BLaER1 treated with 17β-estradiol and CSF1 and Interleukin-3, amounts not matched to agents 10 nM and 100 nM (cell line): Measurements from ENCODE around the gene ILF2.
A peak's percentile ranks its signal among the peaks of the same experiment; 100 is the strongest.

ENCODE experiments used
- H3K27ac ChIP-seq, 11 experiments: shearing (Covaris generic); formaldehyde crosslinking; 2 replicates each; pipeline ENCODE4 v1.8.1; 2022
- H3K27me3 ChIP-seq, 11 experiments: shearing (Covaris generic); formaldehyde crosslinking; 2 replicates each; pipeline ENCODE4 v1.8.1; 2022
- H3K36me3 ChIP-seq, 11 experiments: shearing (Covaris generic); formaldehyde crosslinking; 2 replicates each; pipeline ENCODE4 v1.8.1; 2022
- H3K4me1 ChIP-seq, 10 experiments: shearing (Covaris generic); formaldehyde crosslinking; 2 replicates each; pipeline ENCODE4 v1.8.1; 2022
- H3K4me2 ChIP-seq, 11 experiments: shearing (Covaris generic); formaldehyde crosslinking; 2 replicates each; pipeline ENCODE4 v1.8.1; 2022
- H3K4me3 ChIP-seq, 10 experiments: shearing (Covaris generic); formaldehyde crosslinking; 2 replicates each; pipeline ENCODE4 v1.8.1; 2022
- H3K9ac ChIP-seq, 11 experiments: shearing (Covaris generic); formaldehyde crosslinking; 2 replicates each; pipeline ENCODE4 v1.8.1; 2022
- H3K9me3 ChIP-seq, 11 experiments: shearing (Covaris generic); formaldehyde crosslinking; replicated peaks in 1 of 11; 2 replicates each; pipeline ENCODE4 v1.8.1; 2022
- H4K20me1 ChIP-seq, 11 experiments: shearing (Covaris generic); formaldehyde crosslinking; 2 replicates each; pipeline ENCODE4 v1.8.1; 2022
- Cebpa-rat ChIP-seq, 11 experiments: shearing (Covaris generic); IDR thresholded peaks; 2 replicates each; pipeline ENCODE4 v1.8.1; 2022

Gene ILF2

DNA sequence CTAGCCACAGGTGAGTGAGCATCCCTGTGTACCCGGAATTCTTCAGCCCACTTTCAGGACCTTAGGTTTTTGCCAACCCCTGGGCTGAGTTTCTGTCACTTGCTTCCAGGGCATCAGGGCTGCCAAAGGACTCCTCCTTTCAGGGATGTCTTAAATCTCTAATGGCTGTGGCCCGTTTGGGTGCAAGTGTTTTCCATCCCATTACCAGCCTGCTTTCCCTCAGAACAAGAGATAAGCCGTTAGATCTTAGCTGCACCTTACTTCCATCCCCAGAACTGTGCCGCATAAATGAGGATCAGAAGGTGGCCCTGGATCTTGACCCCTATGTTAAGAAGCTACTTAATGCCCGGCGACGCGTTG, 11.6 kb downstream of the ILF2 start:
- peak overlapping the region; percentile 79 to 89 (median 84) for H3K27ac ChIP-seq
- H3K9me3 ChIP-seq, result no peaks in the 10 kb centered on the region
- TF ChIP-seq Cebpa-rat (IDR thresholded peaks at IDR 0.05), result no peak

DNA sequence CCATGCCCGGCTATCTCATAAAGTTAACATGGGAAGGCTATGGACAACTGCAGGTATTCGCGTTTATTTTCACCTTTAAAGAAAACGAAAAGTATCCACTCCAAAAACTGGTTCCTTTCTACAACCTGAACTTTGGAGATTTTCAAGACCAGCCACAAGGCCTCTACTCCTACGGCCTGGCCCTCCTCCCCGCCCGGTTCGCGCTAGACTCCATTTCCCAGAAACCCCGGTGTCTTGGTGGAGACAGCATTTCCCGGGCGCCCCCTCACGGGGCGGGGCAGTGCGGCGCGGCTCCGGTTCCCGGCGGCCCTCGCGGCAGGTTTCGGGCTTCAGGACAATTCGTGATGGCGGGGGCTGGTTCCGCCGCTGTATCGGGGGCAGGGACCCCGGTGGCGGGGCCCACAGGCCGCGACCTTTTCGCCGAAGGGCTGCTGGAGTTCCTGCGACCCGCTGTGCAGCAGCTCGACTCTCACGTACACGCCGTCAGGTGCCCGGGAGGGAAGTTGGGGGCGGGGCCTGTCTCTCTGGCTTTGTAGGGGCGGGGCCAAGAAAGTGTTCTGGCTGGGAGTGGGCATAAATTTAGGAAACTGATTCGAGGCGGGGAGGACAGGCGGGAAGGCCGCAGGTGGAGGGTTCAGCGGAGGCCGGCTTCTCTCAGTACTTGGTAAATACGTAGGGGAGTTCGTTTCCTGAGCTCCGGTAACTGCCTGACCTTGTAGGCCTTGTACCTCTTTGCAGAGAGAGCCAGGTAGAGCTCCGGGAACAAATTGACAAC, 12.2 kb downstream of the ILF2 start, which contains the start of gene SNAPIN:
TSS of gene SNAPIN (plus strand) at position 304 of the 775 bp plus-strand sequence. CDS start at position 345, 41 bp downstream.
- peak within 1 kb of the TSS; percentile 81 to 91 (median 89) for H3K9ac ChIP-seq
- H3K4me3 ChIP-seq, result peak within 1 kb of the TSS; percentile 70 to 96 (median 79)
- H3K27ac ChIP-seq, result peak within 1 kb of the TSS; percentile 79 to 89 (median 84)
- peak within 1 kb of the TSS; percentile 88 to 98 (median 95) for H3K4me2 ChIP-seq
- no peak for TF ChIP-seq Cebpa-rat (IDR thresholded peaks at IDR 0.05)
- peaks cover 31 to 42% (median 39%) of the 10 kb centered on the region in 11 experiments for H3K36me3 ChIP-seq
- peaks cover 17 to 34% (median 28%) of the 10 kb centered on the region in 10 experiments for H3K4me1 ChIP-seq
- peaks cover 0 to 41% (median 26%) of the 10 kb centered on the region in 11 experiments; a peak in 16 of 22 replicates for H4K20me1 ChIP-seq
- no peaks in the 10 kb centered on the region for H3K27me3 ChIP-seq
- H3K9me3 ChIP-seq, result no peaks in the 10 kb centered on the region

More for the DNA sequence above, 11.6 kb downstream of the ILF2 start:
- no peaks in the 10 kb centered on the region for H3K27me3 ChIP-seq
- H3K36me3 ChIP-seq, result peaks cover 37 to 47% (median 44%) of the 10 kb centered on the region in 11 experiments
- H3K9ac ChIP-seq, result peak overlapping the region; percentile 81 to 91 (median 89)
- peak overlapping the region; percentile 70 to 96 (median 79) for H3K4me3 ChIP-seq
- H4K20me1 ChIP-seq, result peaks cover 0 to 47% (median 27%) of the 10 kb centered on the region in 11 experiments; a peak in 16 of 22 replicates
- H3K4me2 ChIP-seq, result peak overlapping the region; percentile 88 to 98 (median 95)
- peaks cover 17 to 36% (median 28%) of the 10 kb centered on the region in 10 experiments for H3K4me1 ChIP-seq

- no peaks in the 10 kb centered on the region for H3K27me3 ChIP-seq
- no peak overlapping the region for H3K27ac ChIP-seq
- H4K20me1 ChIP-seq, result peaks cover 0 to 13% (median 10%) of the 10 kb centered on the region in 11 experiments; a peak in 13 of 22 replicates
- peaks cover 0 to 9% (median 6%) of the 10 kb centered on the region in 11 experiments; a peak in 12 of 22 replicates for H3K36me3 ChIP-seq
- no peaks in the 10 kb centered on the region for H3K9me3 ChIP-seq
- peaks cover 17 to 35% (median 28%) of the 10 kb centered on the region in 10 experiments for H3K4me1 ChIP-seq
- H3K4me2 ChIP-seq, result no peak overlapping the region
- TF ChIP-seq Cebpa-rat (IDR thresholded peaks at IDR 0.05), result no peak
- H3K4me3 ChIP-seq, result no peak overlapping the region
- no peak overlapping the region for H3K9ac ChIP-seq
Measured at GRCh38 chr1:153655333-153655732, 15.5 kb downstream of the ILF2 start.

GRCh38 chr1:153652805-153653500, 17.8 kb downstream of the ILF2 start:
- peak overlapping the region in 9 of 11 experiments; percentile 1 to 80 (median 46); a peak in 15 of 22 replicates for H3K4me2 ChIP-seq
- no peaks in the 10 kb centered on the region for H3K9me3 ChIP-seq
- H3K27me3 ChIP-seq, result no peaks in the 10 kb centered on the region
- H4K20me1 ChIP-seq, result no peaks in the 10 kb centered on the region
- no peak overlapping the region for H3K4me3 ChIP-seq
- peak overlapping the region in 1 of 11 experiments; percentile 5; a peak in 1 of 22 replicates for H3K9ac ChIP-seq
- H3K36me3 ChIP-seq, result 0 out of 22 replicates have a peak, but pooled peaks cover 0 to 2% (median 0%) of the 10 kb centered on the region in 11 experiments
- H3K27ac ChIP-seq, result peak overlapping the region in 5 of 11 experiments; percentile 5 to 58 (median 18); a peak in 5 of 22 replicates
- peaks cover 14 to 30% (median 19%) of the 10 kb centered on the region in 10 experiments; a peak in 19 of 20 replicates for H3K4me1 ChIP-seq
- 0 out of 22 replicates have a peak, but pooled peaks of 1 of the 11 experiments have one; percentile 9 for TF ChIP-seq Cebpa-rat (IDR thresholded peaks at IDR 0.05)

- Histone ChIP-seq H3K4me1 (peaks cover 20 to 40% (median 27%) of the 10 kb centered on the region in 10 experiments), H3K36me3 (peaks cover 0 to 11% (median 8%) of the 10 kb centered on the region in 11 experiments; a peak in 14 of 22 replicates), H3K9me3 (no peaks in the 10 kb centered on the region), H4K20me1 (peaks cover 0 to 4% (median 0%) of the 10 kb centered on the region in 11 experiments; a peak in 1 of 22 replicates), H3K4me3 (no peak overlapping the region), H3K27ac (no peak overlapping the region), H3K4me2 (0 out of 22 replicates have a peak overlapping the region, but pooled peaks of 1 of the 11 experiments have one; percentile 80), H3K9ac (no peak overlapping the region), H3K27me3 (no peaks in the 10 kb centered on the region)
- no peak for TF ChIP-seq Cebpa-rat (IDR thresholded peaks at IDR 0.05)
Measured at GRCh38 chr1:153651771-153652170, 19.0 kb downstream of the ILF2 start.

GRCh38 chr1:153649863-153650235, 20.9 kb downstream of the ILF2 start:
- 0 out of 22 replicates have a peak overlapping the region, but pooled peaks of 1 of the 11 experiments have one; percentile 5 for H3K4me2 ChIP-seq
- no peaks in the 10 kb centered on the region for H3K27me3 ChIP-seq
- H3K4me1 ChIP-seq, result peaks cover 35 to 55% (median 46%) of the 10 kb centered on the region in 10 experiments
- peaks cover 13 to 30% (median 27%) of the 10 kb centered on the region in 11 experiments for H3K36me3 ChIP-seq
- TF ChIP-seq Cebpa-rat (IDR thresholded peaks at IDR 0.05), result no peak
- H3K9ac ChIP-seq, result peak overlapping the region in 1 of 11 experiments; percentile 1; a peak in 1 of 22 replicates
- peaks cover 0 to 9% (median 0%) of the 10 kb centered on the region in 11 experiments; a peak in 3 of 22 replicates for H4K20me1 ChIP-seq
- no peaks in the 10 kb centered on the region for H3K9me3 ChIP-seq
- H3K4me3 ChIP-seq, result no peak overlapping the region
- peak overlapping the region in 4 of 11 experiments; percentile 3 to 70 (median 27); a peak in 4 of 22 replicates for H3K27ac ChIP-seq

DNA sequence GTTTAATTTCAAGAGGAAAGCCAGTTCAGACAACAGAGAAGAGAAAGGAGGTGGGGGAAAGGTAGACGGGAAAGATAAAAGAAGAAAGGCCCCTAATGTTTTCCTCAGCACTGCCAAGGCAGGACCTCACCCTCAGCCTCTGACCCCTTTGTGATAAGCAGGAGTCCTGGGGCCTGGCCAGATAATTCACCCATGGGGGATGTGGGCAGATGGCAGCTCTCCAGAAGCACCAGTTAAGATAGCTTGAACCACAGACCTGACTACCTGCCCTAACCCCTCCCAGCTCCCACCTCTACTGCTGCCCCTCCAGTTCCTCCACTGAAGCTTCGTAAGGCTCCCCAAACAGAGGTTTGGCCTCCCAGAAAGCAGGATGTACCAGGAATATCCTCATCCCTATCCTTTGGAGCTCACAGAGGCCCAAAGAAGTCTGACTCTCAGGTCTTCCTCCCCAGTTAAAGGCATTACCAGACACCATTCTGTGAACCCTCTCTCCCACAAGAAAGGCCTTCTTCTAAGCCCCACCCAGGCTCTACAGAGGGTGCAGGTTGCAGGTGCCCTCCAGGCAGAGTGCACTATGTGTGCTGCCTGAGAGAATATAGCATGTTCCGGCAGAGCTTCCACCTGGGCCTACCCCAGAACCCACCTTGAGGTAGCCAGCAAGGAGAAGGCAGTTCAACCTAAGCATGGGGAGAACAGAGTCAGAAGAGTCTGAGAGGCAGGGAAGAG, 21.5 kb downstream of the ILF2 start:
- peak overlapping the region in 6 of 11 experiments; percentile 3 to 70 (median 56); a peak in 8 of 22 replicates for H3K27ac ChIP-seq
- H3K9ac ChIP-seq, result peak overlapping the region in 2 of 11 experiments; percentile 1 to 3; a peak in 2 of 22 replicates
- H4K20me1 ChIP-seq, result peaks cover 0 to 10% (median 0%) of the 10 kb centered on the region in 11 experiments; a peak in 3 of 22 replicates
- H3K27me3 ChIP-seq, result no peaks in the 10 kb centered on the region
- no peak for TF ChIP-seq Cebpa-rat (IDR thresholded peaks at IDR 0.05)
- 0 out of 22 replicates have a peak overlapping the region, but pooled peaks of 1 of the 11 experiments have one; percentile 5 for H3K4me2 ChIP-seq
- no peak overlapping the region for H3K4me3 ChIP-seq
- no peaks in the 10 kb centered on the region for H3K9me3 ChIP-seq
- peaks cover 18 to 35% (median 33%) of the 10 kb centered on the region in 11 experiments for H3K36me3 ChIP-seq
- peaks cover 35 to 58% (median 49%) of the 10 kb centered on the region in 10 experiments for H3K4me1 ChIP-seq
